Adrenal gland (tissue), 12 donors: ENCODE results near the gene ETV3L. TPM values are rescaled to one million over a fixed set of nuclear protein-coding genes. Genes with fewer than 3 reads are reported as not detected.
"Not testable (repeated sequence)": the region's sequence is repeated elsewhere in the genome, so short reads cannot be mapped to it uniquely, and the experiment has no call there.

Source experiments
- DNase-seq, 7 donors: peaks; one replicate each; pipeline ENCODE4 v3.0.0-alpha.2; 2019 to 2020
- H3K27ac ChIP-seq, 5 donors: fragments of 200-600 bp; sonication (generic) in 4 of 5; 1 replicate in 3 of 5; 2 replicates in 2 of 5; pipeline versions ENCODE4 v1.5.1 to v1.8.0; 2016 to 2020; ENCODE audit warnings: mild to moderate bottlenecking in 1 of 5
- H3K27me3 ChIP-seq: fragments of 200-600 bp; 2 replicates; pipeline ENCODE4 v1.8.0; 2021
- H3K36me3 ChIP-seq, 2 donors: fragments of 200-600 bp; replicated peaks in 1 of 2; 1 replicate in 1 of 2; 2 replicates in 1 of 2; pipeline versions ENCODE4 v1.5.1 to v1.8.0; 2018 to 2022
- H3K4me1 ChIP-seq, 2 donors: fragments of 200-600 bp; replicated peaks in 1 of 2; 1 replicate in 1 of 2; 2 replicates in 1 of 2; pipeline versions ENCODE4 v1.5.1 to v1.8.0; 2018 to 2021
- H3K4me3 ChIP-seq, 4 donors: fragments of 200-600 bp; sonication (generic) in 3 of 4; one replicate each; pipeline ENCODE4 v1.5.1; 2016 to 2018
- H3K9me3 ChIP-seq, 3 donors: fragments of 200-600 bp; sonication (generic) in 1 of 3; replicated peaks in 1 of 3; 1 replicate in 2 of 3; 2 replicates in 1 of 3; pipeline versions ENCODE4 v1.5.1 to v1.8.0; 2016 to 2021
- CTCF ChIP-seq, 6 experiments: fragments of 450-650 bp in 4 of 6; fragments of 200-600 bp in 2 of 6; sonication (generic) in 1 of 6; IDR thresholded peaks; 1 replicate in 5 of 6; 2 replicates in 1 of 6; pipeline versions ENCODE4 v1.5.1 to v1.8.0; 2016 to 2021; ENCODE audit warnings: antibody characterized with exemption in 6 of 6, mild to moderate bottlenecking in 2 of 6, moderate library complexity in 1 of 6
- POLR2A ChIP-seq, 2 donors: fragments of 450-650 bp; IDR thresholded peaks; one replicate each; pipeline ENCODE4 v1.6.1; 2017; ENCODE audit warnings: antibody characterized with exemption in 2 of 2, mild to moderate bottlenecking in 2 of 2, moderate library complexity in 1 of 2
- WGBS, 4 donors: extraction: QIAGEN DNeasy Blood & Tissue Kit in 2 of 4; methylation state at CpG; one replicate each; pipeline versions ENCODE4 v1.1.5 to v1.1.7; 2013 to 2017; 5-methylcytosine and 5-hydroxymethylcytosine counted together
- intact Hi-C, 2 donors: fragments of 100-400 bp; cut with DNase I; formaldehyde crosslinking; loops; one replicate each; pipeline versions ENCODE4 v1.14.1 to v1.15.0; 2022 to 2023
- polyA plus RNA-seq, 3 donors: library from polyadenylated mRNA; stranded (reverse); fragments of 200-250 nt in 2 of 3; fragments of 350-450 nt in 1 of 3; fragmentation: Illumina TruSeq in 1 of 3; extraction: RNeasy Lipid Tissue Mini Kit (QIAGEN cat#74804) in 1 of 3; gene quantifications; one replicate each; pipeline ENCODE4 v1.2.3, GENCODE V29; 2013 to 2014
- total RNA-seq, 9 donors: library from RNA; depleted of rRNA in 4 of 9; stranded (reverse); fragments of >200 nt in 4 of 9; fragments of 120-200 nt in 1 of 9; fragmentation: NEBNext Ultra II Directional in 1 of 9; extraction: Animal tissue kit (Norgen Biotek cat#: 25700) in 1 of 9; gene quantifications; one replicate each; pipeline versions ENCODE4 v1.1.0 to v1.2.4, GENCODE V29; 2013 to 2023
- donor health status: healthy with polysubstance abuse.
- donor health status: Bipolar disorder and iron deficiency.
- donor health status: DM: yes; HTN: yes; CAD: no.
- donor health status: DM: no; HTN: no; CAD: no.
- donor health status: DM: no; HTN: no; CAD: no.
- donor health status: DM: yes; HTN: yes; CAD: no.

The ETV3L gene
- total and polyA plus RNA-seq, 12 donors, result not detected

- no peaks in the 10 kb centered on the region for H3K36me3 ChIP-seq
- 51 to 58% (median 55%) methylated on average over 12 to 14 of the region's 14 CpGs for WGBS, 4 donors
- no peak overlapping the region for H3K27ac ChIP-seq
- TF ChIP-seq CTCF (IDR thresholded peaks at IDR 0.05) (no peak), POLR2A (IDR thresholded peaks at IDR 0.05) (no peak)
- H3K27me3 ChIP-seq, result peaks cover 21% of the 10 kb centered on the region
- intact Hi-C loops, result no loop called here
- H3K9me3 ChIP-seq, result no peaks in the 10 kb centered on the region
- no peaks in the 10 kb centered on the region for H3K4me1 ChIP-seq
- no peak for DNase-seq
- no peak overlapping the region for H3K4me3 ChIP-seq
These were observed 5.8 kb upstream of the ETV3L start for GRCh38 chr1:157105298-157105987.

GRCh38 chr1:157104598-157105293 lies 5.1 kb upstream of the ETV3L start:
- intact Hi-C loops, result no loop called here
- DNase-seq, result no peak
- Histone ChIP-seq H3K4me3 (no peak overlapping the region), H3K36me3 (no peaks in the 10 kb centered on the region), H3K9me3 (no peaks in the 10 kb centered on the region), H3K27ac (no peak overlapping the region), H3K4me1 (no peaks in the 10 kb centered on the region), H3K27me3 (peaks cover 21% of the 10 kb centered on the region)
- 64 to 84% (median 79%) methylated on average over 6 of the region's 6 CpGs for WGBS, 4 donors
- TF ChIP-seq CTCF (IDR thresholded peaks at IDR 0.05), result no peak
- no peak for TF ChIP-seq POLR2A (IDR thresholded peaks at IDR 0.05)

GRCh38 chr1:157103268-157103667 lies 3.7 kb upstream of the ETV3L start:
- Histone ChIP-seq H3K4me3 (no peak overlapping the region), H3K27ac (no peak overlapping the region), H3K27me3 (peaks cover 11% of the 10 kb centered on the region), H3K36me3 (no peaks in the 10 kb centered on the region), H3K4me1 (no peaks in the 10 kb centered on the region), H3K9me3 (no peaks in the 10 kb centered on the region)
- no peak for DNase-seq
- no peak for TF ChIP-seq CTCF (IDR thresholded peaks at IDR 0.05)
- TF ChIP-seq POLR2A (IDR thresholded peaks at IDR 0.05), result no peak
- intact Hi-C loops, result no loop called here
- WGBS, 4 donors, result 51 to 65% (median 57%) methylated on average over 5 of the region's 5 CpGs

GRCh38 chr1:157101149-157101548 lies 1.5 kb upstream of the ETV3L start:
- DNase-seq, result no peak
- 74 to 87% (median 75%) methylated on average over 4 of the region's 4 CpGs for WGBS, 4 donors
- intact Hi-C loops, result no loop called here
- TF ChIP-seq CTCF (IDR thresholded peaks at IDR 0.05) (no peak), POLR2A (IDR thresholded peaks at IDR 0.05) (no peak)
- Histone ChIP-seq H3K27ac (no peak overlapping the region), H3K9me3 (no peaks in the 10 kb centered on the region), H3K4me1 (no peaks in the 10 kb centered on the region), H3K4me3 (no peak overlapping the region), H3K27me3 (no peaks in the 10 kb centered on the region), H3K36me3 (no peaks in the 10 kb centered on the region)

GRCh38 chr1:157098987-157099632 lies 498 bp downstream of the ETV3L start:
- H3K9me3 ChIP-seq, intact Hi-C loops, DNase-seq, H3K27ac ChIP-seq, H3K27me3 ChIP-seq, H3K4me1 ChIP-seq, H3K4me3 ChIP-seq, H3K36me3 ChIP-seq: not testable (repeated sequence)
- WGBS, 4 donors, result 81 to 93% (median 83%) methylated on average over 6 to 15 of the region's 17 CpGs
